Germinal center (tissue), 1 donor: ENCODE results near the gene DPM1.
A peak's percentile ranks its signal among the peaks of the same experiment; 100 is the strongest.

Source experiments
- DNase-seq: peaks from one replicate; pipeline ENCODE4 v3.0.0; 2012; ENCODE audit warnings: mixed read lengths, low spot score

DPM1 gene

GRCh38 chr20:50957798-50958614, at the start of gene DPM1:
Gene DPM1, minus strand, starts transcription at chr20:50958532. Its CDS starts 9 bp downstream, at chr20:50958523.
- peak; percentile 84 for DNase-seq

DNA sequence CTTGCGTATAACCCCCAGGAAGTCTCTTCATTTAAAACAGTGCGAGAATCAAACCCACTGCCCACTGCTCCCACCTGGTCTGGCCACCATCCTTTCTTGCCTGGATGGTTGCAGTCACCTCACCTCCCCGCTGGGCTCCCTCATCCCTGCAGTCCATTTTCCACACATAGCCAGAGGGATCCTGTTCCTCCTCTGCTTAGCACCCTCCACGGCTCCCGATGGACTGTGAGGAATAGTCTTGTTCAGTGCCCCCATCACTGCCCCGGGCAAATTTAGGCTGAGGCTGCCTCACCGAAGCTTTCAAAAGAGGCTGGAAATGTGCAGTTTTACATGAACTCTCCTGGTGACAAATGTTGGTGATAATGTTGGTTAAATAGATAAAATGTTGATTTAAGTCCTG, 46.9 kb upstream of the DPM1 start:
- DNase-seq = no peak

- DNase-seq = no peak
Measured at GRCh38 chr20:51004781-51005180, 46.4 kb upstream of the DPM1 start.

DNA sequence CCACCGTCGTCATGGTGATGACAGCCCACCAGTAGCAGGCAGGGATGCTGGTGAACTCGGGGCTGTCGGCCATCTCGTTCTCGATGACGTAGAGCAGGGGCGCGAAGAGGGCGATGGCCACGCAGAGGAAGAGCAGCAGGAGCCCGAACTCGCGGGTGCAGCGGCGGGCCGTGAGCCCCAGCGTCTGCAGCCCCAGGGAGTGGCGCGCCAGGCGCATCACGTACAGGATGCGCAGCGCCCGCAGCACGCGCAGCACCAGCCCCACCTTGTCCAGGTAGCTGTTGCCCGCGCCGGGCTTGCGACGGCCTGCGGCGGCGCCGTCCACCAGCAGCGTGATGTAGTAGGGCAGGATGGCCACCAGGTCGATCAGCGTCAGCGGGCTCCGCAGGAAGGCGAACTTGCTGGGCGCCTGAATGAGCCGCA, 46.0 kb upstream of the DPM1 start:
- no peak for DNase-seq

DNA sequence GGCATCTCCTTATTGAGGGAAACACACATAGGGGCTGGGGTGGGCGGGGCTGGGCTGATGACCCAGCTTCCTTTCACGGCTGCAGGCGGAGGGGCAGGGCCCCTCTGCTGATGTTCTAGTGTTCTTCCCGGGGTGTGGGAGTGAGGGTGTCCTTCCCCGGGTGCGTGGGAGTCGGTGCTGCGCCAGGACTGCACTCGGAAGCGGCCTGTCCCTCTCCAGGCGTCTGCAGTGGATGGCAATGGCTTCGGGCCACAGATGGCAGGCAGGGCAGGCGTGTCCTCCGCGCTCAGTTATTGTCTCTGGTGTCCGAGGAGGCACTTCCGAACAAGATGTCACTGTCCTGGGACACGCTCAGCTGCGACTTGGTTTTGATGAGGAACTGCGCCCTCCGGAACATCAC, 45.4 kb upstream of the DPM1 start:
- DNase-seq = no peak

DNA sequence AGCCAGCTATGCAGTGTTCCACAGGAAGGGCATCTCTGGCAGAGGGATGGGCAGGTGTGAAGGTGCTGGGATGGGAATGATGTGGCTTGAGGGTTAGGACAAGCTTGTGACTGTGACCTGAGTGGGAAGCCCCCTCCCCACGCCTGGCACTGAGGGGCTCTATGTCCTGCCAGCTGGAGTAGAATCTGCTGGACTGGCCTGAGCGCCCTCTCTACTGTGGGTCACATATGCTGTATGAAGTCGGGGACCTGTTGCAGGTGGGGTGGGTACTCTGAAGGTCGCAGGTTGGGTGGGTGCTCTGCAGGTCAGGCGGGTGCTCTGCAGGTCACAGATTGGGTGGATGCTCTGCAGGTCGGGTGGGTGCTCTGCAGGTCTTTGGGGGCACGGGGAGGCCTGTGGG, 44.3 kb upstream of the DPM1 start:
- DNase-seq = no peak

GRCh38 chr20:51001430-51002265, 43.3 kb upstream of the DPM1 start:
- DNase-seq = no peak

DNA sequence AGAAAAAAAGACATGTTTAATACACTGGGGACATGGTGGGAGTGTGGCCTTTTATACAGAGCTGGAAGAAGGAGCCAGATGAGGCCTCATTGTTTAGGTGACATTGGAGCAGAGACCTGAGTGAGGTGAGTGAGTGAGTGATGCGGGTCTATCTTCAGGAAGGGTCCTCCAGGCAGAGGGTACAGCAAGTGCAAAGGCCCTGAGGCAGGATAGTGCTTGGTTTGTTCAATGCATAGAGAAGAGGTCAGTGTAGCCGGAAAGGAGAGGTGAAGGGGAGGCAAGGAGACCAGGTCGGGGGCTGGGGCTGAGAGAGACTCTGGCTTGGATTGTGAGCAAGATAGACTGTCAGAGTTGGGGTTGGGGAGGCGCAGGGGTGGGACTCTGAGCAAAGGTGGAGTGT, 41.0 kb upstream of the DPM1 start:
- no peak for DNase-seq

DNA sequence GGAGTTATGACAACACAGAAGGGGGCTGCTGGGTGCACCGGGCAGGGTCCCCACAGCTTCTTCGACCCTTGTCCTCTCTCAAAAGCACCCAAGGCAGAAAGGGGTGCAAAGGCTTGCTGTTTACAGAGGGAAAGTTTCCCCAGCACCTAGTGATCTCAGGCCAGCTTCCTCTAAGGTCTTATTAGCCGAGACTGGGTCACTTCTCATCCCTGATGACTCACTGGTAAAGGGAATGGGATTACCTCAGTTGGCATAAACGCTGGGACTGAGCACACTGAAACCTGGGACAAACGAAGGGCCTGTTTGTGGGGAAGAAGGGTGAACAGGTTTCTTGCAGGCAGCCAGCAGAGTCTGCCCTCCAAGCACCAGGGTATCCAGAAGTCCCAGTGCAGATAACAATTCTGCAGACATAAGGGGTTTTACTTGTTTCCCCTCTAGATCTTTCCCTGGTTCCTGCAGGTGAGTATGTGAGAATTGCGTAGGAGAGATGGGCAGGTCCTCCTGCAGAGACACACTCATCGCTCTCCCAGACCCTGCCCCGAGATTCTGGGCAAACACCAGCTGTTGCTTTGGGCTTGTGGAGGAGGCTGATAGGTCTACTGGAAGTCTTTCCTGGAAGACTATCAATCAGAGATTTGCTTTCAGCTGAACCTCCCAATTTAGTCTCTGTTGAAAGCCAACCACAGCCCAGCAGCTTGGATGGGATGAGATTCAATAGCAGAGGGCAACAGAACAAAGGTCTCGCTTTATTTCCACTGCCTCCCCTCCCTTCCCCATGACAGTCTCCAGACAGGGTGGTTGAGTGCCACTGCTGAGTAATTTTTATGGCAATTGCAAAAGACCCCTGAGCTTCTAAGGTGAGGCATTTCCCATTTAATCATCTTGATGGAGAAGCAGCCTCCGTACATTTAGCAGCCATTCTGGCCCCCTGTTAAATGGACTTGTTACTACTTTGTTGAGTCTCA, 38.9 kb upstream of the DPM1 start:
- DNase-seq = no peak

- DNase-seq = no peak
Measured at GRCh38 chr20:50995506-50995905, 37.2 kb upstream of the DPM1 start.

- no peak for DNase-seq
Measured at GRCh38 chr20:50993876-50994275, 35.5 kb upstream of the DPM1 start.

GRCh38 chr20:50992733-50993457, 34.6 kb upstream of the DPM1 start:
- peak; percentile 68 for DNase-seq

- peak; percentile 24 for DNase-seq
Measured at GRCh38 chr20:50992336-50992732, 34.0 kb upstream of the DPM1 start.

GRCh38 chr20:50991076-50991475, 32.7 kb upstream of the DPM1 start:
- no peak for DNase-seq

GRCh38 chr20:50987493-50988210, 29.3 kb upstream of the DPM1 start:
- peak; percentile 70 for DNase-seq

- DNase-seq = no peak
Measured at GRCh38 chr20:50983321-50983720, 25.0 kb upstream of the DPM1 start.

DNA sequence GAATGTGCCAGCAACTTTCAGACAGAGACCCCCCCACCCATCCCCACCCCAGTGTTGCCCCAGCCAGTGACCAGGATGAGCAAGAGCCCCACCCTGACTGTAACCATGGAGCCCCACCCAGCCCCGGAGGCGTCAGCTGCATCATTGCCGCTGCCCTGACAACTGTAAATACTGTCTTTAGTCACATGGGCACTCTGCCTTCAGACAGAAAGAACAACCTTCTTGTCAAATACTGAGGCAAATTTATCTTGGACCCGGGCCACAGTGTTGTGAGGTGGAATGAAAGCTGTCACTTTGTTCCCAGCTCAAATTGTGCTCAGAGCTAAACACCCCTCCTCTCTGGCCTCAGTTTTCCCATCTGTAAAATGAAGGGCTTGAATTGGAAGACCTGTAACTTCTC, 24.0 kb upstream of the DPM1 start:
- no peak for DNase-seq

DNA sequence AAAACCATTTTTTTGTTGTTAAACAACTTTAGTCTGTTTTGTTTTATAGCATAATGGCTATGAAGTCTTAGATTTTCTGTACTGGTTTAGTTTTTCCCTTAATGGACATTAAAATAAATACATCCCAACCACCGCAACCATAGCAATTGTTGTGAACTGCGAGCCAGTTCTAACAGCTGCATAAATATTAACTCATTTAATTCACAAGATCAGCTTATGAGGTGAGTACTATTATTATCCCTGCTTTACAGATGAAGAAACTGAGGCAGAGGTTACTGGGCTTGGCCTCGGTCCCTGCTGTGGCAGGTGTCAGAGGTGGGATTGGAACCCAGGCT, 23.3 kb upstream of the DPM1 start:
- DNase-seq = no peak

- peak; percentile 73 for DNase-seq
Measured at GRCh38 chr20:50980851-50981713, 22.8 kb upstream of the DPM1 start.
